OCI-M2 (cell line): ENCODE results near the gene MDC1.
A peak's percentile ranks its signal among the peaks of the same experiment; 100 is the strongest.

Experiments used
- DNase-seq: peaks from one replicate; lab custom pipeline; 2025; ENCODE audit not compliant: unreplicated experiment; lab: John Stamatoyannopoulos, UW

The MDC1 gene

GRCh38 chr6:30707281-30707850 lies 9.7 kb downstream of the MDC1 start:
- no peak for DNase-seq

DNA sequence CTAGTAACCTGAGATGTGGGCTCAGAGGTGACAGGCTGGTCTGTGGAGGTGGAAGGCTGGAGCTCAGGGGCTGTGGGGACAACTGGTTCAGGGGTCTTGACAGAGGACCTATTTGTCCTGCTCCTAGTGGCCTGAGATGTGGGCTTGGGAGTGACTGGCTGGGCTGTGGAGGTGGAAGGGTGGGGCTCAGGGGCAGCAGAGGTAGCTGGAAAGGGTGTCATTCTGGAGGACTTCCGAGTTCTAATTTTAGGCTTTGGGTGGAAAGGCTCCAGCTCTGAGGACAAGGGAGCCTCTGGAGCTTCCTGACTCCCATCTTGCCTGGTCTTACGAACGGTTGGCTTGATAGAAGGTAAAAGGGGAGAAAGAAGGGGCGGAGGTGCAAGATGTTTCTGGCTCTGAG lies 11.5 kb downstream of the MDC1 start:
- DNase-seq: no peak

DNA sequence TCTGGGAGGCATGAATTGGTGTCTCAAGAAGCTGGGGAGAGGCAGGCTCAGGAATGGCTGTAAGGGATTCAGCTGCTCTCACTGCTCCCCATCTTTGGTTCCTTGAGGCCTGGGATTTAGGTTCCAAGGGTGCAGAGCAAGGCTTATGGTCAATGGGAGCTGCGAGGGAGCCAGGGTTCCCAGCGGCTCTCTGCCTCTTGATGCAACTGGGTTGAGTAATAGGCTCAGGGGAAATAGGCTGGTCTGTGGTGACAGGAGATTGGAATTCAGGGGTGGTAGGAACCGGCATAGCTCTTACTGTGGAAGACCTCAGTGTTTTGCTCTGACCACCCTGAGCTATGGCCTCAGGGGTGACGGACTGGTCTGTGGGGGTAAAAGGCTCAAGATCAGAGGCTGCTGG lies 13.3 kb downstream of the MDC1 start:
- DNase-seq: no peak

GRCh38 chr6:30703011-30703410 lies 14.1 kb downstream of the MDC1 start:
- no peak for DNase-seq

- no peak for DNase-seq
Measured at GRCh38 chr6:30700340-30700739, 16.7 kb downstream of the MDC1 start.

- no peak for DNase-seq
Measured at GRCh38 chr6:30696432-30696831, 20.6 kb downstream of the MDC1 start.

DNA sequence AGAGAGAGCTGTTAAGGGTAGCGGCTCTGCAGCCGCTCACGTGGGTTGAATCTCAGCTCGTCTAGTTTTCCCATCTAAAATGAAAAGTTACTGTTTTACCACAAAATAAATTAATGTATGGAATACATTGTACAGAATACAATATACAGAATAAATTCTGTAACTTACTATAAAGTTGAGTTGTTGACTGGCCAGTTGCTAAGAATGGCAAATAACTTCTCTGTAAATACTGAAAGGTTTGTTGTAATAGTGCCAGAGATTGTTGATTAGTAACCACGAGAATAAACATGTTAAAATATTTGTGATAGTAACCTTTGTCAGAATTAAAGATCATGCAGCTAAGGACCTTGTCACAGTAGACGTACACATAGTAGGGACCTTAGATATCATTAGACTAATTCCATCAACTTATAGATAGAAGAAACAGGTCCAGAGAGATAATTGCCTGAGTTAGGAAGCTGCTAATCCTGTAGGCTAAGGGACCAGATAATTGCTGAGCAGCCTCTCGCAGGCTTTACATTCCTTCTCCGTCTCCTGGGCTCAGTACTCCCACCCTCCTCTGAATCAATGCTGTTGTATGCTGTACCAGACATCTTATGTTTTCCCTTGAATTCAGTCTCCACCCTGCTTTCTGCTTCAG lies 25.8 kb downstream of the MDC1 start:
- no peak for DNase-seq

GRCh38 chr6:30690403-30691207 lies 26.5 kb downstream of the MDC1 start, which contains the start of gene NRM:
Gene NRM (minus strand): TSS chr6:30690984. CDS start chr6:30690974, 10 bp downstream.
- peak; percentile 92 for DNase-seq

- no peak for DNase-seq
Measured at GRCh38 chr6:30689985-30690384, 27.1 kb downstream of the MDC1 start.

GRCh38 chr6:30689022-30689865 lies 27.8 kb downstream of the MDC1 start:
- DNase-seq: no peak

- no peak for DNase-seq
Measured at GRCh38 chr6:30688569-30688968, 28.5 kb downstream of the MDC1 start.

GRCh38 chr6:30687659-30688431 lies 29.2 kb downstream of the MDC1 start:
- no peak for DNase-seq

- peak; percentile 85 for DNase-seq
Measured at GRCh38 chr6:30686908-30687658, 30.0 kb downstream of the MDC1 start.

- DNase-seq: no peak
Measured at GRCh38 chr6:30686009-30686907, 30.8 kb downstream of the MDC1 start, which contains the start of gene PPP1R18. Gene PPP1R18 (minus strand): TSS chr6:30686645. CDS start chr6:30686018, 627 bp downstream.

DNA sequence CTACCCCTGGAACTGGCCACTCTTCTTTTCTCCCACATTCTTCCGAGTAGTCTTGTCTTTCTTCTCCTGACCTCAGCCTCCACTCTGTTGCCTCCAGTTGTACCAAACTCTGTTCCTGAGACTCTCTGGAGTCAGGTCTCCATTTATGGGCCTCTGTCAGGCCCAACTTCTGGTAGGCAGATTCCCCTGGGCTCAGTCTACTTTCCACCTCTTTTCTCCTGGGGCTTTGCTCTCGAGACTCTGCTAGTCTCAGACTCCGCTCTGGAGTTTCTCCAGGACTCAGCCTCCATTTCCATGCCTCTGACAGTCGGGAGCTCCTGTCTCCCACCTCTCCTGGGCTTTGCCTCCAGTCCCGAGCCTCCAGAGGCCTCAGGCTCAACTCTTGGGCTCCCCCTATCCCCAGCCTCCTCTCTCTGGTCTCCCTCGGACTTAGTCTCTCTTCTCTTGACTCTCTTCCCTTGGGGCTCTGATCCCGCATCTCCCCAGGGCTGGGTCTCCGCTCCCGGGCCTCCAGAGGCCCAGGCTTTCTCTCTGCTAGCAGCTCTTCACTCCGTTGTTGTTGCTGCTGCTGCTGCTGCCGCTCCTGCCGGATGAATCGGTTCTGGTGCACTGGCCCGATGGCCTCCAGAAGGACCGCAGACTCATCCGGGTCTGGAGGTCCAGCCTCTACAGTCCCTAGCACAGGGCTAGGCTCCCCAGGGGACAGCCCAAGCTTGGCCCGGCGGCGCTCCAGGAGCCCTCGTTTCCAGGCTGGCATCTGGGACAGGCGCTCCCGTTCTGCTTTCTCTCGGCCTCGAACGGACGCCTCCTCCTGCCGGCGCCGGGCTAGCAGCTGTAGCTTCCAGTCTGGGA lies 31.7 kb downstream of the MDC1 start:
- DNase-seq: no peak

DNA sequence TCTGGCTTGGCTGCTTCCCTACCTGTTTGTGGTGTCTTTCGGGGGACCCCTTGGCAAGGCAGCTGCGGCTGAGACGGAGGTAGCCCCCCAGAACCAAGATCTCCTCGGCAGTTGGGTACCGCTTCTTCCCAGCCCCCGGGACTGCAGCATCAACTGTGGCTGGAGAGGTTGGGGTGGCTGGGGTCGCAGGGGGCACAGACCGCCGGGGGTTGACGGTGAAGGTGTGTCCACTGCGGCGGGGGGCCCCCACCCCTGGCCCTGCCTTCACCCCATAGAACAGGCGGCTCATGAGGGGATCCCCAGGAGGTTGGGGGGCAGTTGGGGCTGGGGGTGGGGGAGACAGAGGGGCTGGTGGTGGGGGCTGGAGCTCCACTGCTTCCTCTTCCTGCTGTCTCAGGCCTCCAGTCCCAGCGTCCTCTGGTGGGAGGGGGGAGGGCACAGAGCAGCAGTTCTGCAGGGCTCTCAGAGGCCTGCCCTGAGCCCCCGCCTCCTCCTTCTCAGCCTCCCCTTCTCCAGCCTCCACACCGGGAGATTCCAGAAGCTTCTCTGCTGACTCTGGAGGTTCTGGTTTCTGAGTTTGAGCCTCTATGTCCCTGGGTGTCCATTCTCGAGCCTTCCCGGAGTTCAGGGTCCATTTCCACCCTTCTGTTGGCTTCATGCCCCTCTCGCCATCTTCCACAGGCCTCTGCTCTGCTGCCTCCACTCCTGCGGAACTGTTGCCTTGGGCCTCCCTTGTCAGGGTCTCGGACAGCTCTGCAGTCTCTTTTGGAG lies 32.5 kb downstream of the MDC1 start:
- no peak for DNase-seq

GRCh38 chr6:30683980-30684338 lies 33.1 kb downstream of the MDC1 start:
- no peak for DNase-seq
